Stomach (tissue), 4 donors: ENCODE results near the gene CD3D.

ENCODE experiments used
- CTCF ChIP-seq, 7 experiments: fragments of 450-650 bp in 4 of 7; fragments of 200-600 bp in 3 of 7; sonication (generic) in 3 of 7; IDR thresholded peaks; one replicate each; pipeline ENCODE4 v1.5.1; 2016 to 2019; ENCODE audit warnings: antibody characterized with exemption in 7 of 7, control low read depth in 2 of 7, mild to moderate bottlenecking in 1 of 7
- EP300 ChIP-seq: sonication (generic); formaldehyde crosslinking; IDR thresholded peaks from one replicate; pipeline ENCODE4 v1.6.1; 2017; ENCODE audit warnings: antibody characterized with exemption
- POLR2A ChIP-seq, 4 donors: fragments of 450-650 bp; IDR thresholded peaks; one replicate each; pipeline ENCODE4 v1.6.1; 2016; ENCODE audit warnings: antibody characterized with exemption in 4 of 4, control low read depth in 2 of 4, mild to moderate bottlenecking in 1 of 4, moderate library complexity in 1 of 4

DNA sequence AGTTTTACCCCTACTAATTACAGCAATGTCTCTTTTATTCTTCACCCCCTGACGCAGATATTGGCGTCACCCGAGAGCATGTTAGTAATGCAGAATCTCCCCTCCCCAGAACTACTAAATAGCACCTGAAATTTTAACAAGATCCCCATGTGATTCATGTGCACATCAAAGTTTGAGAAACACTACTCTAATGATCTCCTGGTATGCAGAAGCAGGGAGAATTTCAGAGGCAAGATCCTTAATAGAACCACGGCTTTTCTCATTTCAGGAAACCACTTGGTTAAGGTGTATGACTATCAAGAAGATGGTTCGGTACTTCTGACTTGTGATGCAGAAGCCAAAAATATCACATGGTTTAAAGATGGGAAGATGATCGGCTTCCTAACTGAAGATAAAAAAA, 7.0 kb upstream of the CD3D start:
- no peak for TF ChIP-seq CTCF (IDR thresholded peaks at IDR 0.05)
- no peak for TF ChIP-seq POLR2A (IDR thresholded peaks at IDR 0.05)
- no peak for TF ChIP-seq EP300
